Measurements from ENCODE around the gene IVL.

- no peak for TF ChIP-seq CTCF (IDR thresholded peaks at IDR 0.05)
- TF ChIP-seq SIN3A (IDR thresholded peaks at IDR 0.05; ENCODE audit: borderline replicate concordance, insufficient read depth, low read depth, low read length), result no peak
- no peak for TF ChIP-seq POLR2AphosphoS5 (IDR thresholded peaks at IDR 0.05; ENCODE audit: low read depth, low read length)
- TF ChIP-seq REST (IDR thresholded peaks at IDR 0.05; ENCODE audit: insufficient read depth in 1 of 2, low read depth in 2 of 2, low read length in 1 of 2), result no peak
Measured at GRCh38 chr1:152873495-152873894, 34.9 kb upstream of the IVL start.

Measured in Panc1 (cell line).